Measurements from ENCODE around the gene FETUB.
"Not testable (repeated sequence)": the region's sequence is repeated elsewhere in the genome, so short reads cannot be mapped to it uniquely, and the experiment has no call there.

DNA sequence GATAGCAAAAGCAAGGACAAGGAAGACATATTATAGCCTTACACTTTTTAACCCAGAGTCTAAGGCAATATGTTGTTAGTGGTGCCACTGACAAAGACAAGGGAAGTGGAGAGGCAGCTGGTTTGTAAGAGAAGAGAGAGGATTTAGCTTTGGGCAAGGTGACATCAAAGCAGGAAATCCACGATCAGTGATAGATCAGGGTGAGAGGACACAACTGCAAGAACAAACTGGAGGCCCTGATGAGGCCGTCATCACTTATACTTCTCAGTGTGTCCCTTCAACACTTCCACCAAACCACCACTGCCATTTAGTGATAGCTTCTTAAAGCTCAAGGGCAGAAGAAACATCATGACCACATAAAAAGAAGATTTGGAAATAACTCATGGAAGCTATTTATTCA, 46.3 kb downstream of the FETUB start:
- TF ChIP-seq, protein P1, sequence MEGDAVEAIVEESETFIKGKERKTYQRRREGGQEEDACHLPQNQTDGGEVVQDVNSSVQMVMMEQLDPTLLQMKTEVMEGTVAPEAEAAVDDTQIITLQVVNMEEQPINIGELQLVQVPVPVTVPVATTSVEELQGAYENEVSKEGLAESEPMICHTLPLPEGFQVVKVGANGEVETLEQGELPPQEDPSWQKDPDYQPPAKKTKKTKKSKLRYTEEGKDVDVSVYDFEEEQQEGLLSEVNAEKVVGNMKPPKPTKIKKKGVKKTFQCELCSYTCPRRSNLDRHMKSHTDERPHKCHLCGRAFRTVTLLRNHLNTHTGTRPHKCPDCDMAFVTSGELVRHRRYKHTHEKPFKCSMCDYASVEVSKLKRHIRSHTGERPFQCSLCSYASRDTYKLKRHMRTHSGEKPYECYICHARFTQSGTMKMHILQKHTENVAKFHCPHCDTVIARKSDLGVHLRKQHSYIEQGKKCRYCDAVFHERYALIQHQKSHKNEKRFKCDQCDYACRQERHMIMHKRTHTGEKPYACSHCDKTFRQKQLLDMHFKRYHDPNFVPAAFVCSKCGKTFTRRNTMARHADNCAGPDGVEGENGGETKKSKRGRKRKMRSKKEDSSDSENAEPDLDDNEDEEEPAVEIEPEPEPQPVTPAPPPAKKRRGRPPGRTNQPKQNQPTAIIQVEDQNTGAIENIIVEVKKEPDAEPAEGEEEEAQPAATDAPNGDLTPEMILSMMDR (IDR thresholded peaks at IDR 0.05), result not testable (repeated sequence)
- not testable (repeated sequence) for TF ChIP-seq POLR2A (IDR thresholded peaks at IDR 0.05)

Measured in thyroid gland (tissue), 4 donors.